Right lobe of liver (tissue), 4 donors: ENCODE measurements around the gene ERFL.

Experiments used
- POLR2A ChIP-seq: fragments of 450-650 bp; IDR thresholded peaks from one replicate; pipeline ENCODE4 v1.6.1; 2017; ENCODE audit warnings: antibody characterized with exemption, mild to moderate bottlenecking
- TF ChIP-seq, protein P1 (sequence below), 4 donors: fragments of 200-600 bp in 3 of 4; fragments of 450-650 bp in 1 of 4; IDR thresholded peaks; one replicate each; pipeline versions ENCODE4 v1.5.1 to v1.8.0; 2016 to 2022; ENCODE audit warnings: antibody characterized with exemption in 4 of 4, mild to moderate bottlenecking in 2 of 4
- donor health status: DM: no; HTN: no; CAD: no.
- donor health status: DM: no; HTN: no; CAD: no.
- donor health status: DM: no; HTN: yes; CAD: no.

DNA sequence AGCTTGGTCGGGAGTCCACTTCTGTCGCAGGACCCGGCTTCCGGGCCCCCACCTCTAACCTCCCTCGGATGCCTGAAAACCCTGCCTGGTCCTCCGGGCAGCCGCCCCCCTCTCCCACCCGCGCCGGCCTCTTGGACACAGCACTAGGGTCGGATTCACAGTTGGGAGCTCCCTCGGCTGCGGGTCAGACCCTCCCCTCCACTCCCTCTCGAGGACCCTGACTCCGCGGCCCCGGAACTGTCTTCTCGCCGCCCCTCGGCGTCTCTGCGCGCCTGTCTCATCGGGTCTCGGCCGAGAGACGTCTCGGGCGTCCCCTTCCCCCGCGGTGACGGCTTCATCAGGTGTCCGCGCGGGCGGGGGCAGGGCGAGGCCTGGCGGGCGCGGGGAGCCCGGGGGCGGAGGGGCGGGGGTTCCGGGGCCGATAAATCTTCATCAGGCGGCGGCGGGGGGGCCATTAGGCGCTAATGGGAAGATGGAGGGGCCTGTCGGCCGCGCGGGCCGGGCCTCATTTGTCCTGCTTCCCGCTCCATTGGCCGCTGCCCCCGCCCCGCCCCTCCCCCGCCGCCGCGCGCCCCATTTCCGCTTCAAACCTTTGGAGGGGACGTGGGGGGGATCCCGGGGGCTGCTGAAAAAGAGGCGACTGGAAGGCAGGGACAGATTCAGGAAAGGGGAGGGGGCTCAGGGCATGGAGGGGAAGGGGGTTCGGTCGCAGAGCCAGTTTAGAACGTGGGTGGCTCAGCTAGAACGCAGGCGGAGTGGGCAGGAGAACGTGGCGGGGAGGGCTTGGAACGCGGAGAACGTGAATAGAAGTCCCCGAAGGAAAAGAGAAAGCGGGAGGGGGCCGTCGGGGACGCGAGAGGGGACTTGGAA, 11.8 kb upstream of the ERFL start:
- TF ChIP-seq, protein P1, sequence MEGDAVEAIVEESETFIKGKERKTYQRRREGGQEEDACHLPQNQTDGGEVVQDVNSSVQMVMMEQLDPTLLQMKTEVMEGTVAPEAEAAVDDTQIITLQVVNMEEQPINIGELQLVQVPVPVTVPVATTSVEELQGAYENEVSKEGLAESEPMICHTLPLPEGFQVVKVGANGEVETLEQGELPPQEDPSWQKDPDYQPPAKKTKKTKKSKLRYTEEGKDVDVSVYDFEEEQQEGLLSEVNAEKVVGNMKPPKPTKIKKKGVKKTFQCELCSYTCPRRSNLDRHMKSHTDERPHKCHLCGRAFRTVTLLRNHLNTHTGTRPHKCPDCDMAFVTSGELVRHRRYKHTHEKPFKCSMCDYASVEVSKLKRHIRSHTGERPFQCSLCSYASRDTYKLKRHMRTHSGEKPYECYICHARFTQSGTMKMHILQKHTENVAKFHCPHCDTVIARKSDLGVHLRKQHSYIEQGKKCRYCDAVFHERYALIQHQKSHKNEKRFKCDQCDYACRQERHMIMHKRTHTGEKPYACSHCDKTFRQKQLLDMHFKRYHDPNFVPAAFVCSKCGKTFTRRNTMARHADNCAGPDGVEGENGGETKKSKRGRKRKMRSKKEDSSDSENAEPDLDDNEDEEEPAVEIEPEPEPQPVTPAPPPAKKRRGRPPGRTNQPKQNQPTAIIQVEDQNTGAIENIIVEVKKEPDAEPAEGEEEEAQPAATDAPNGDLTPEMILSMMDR (IDR thresholded peaks at IDR 0.05) = no peak
- no peak for TF ChIP-seq POLR2A
